Activated naive CD4-positive, alpha-beta T cell treated with anti-CD3 and anti-CD28 coated beads, Interleukin-2, amount 50 U/mL, for 16 hours (primary cell): ENCODE results near the gene SHC3.

Source experiments
- DNase-seq: peaks from one replicate; pipeline ENCODE4 v3.0.0-alpha.2; 2020

Gene SHC3

DNA sequence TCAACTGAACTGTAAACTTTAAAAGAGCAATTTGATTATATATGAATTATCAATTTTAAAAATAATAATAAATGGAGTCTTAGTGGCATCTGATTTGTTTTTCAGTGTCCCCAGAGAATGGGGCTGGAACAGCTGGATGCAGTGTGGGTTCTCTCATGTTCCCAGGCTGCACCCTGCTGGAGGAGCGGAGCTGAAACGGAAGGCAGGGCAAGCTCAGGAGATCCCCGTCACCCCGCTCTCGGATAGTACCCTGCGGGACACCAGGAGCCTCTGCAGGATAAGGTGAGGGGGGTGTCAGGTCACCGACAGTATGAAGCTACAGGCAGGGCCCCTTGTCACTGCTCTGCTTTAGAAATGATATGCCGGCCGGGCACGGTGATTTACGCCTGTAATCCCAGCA lies 130.0 kb downstream of the SHC3 start:
- no peak for DNase-seq

DNA sequence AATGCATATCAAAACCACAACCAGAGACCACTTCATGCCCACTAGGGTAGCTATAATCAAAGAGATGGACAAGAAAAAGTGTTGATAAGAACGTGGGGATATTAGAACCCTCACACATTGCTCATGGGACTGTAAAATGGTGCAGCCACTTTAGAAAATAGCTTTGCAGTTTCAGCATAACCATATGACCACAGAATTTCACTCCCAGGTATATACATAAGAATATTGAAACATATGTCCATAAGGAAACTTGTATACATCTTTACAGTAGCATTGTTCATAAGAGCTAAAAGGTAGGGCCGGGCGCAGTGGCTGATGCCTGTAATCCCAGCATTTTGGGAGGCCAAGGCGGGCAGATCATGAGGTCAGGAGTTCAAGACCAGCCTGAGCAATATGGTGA lies 131.0 kb downstream of the SHC3 start:
- no peak for DNase-seq

DNA sequence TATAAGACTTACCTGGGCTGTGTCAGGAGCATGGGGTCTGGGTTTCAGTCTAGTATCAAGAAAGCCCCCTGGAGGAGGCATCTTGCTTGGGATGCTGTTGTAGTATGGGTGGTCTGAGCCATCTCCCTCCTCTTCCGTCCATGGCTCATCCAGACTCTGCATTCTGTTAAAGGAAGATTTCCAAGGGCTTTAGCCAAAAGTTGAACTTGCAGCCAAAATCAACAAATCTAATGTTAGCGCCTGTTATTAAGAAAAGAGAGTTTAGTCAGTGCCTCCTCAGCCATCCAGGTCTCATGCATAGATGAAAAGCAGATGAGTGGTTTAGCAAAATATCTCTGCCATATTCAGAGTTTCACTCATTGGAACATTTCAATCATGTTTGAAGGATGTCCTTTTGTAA lies 131.8 kb downstream of the SHC3 start:
- no peak for DNase-seq

DNA sequence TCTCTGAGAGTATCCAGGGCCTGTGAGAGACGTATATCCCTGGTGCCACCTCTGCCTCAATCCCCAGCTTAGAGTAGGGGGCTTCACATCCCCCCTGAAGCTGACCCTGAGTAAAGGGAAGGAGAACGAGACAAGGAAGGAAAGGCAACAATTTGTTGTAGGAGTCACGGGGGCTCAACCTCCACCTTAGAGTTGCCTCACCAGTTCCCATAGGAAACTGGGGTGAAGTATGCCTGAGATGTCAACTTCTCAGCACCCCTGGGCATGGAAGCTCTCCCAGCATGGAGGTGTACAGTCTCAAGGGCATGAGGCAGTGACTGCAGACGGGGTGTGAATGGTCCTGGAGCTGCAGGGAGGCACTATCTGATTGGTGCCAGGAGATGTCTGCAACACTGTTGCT lies 133.7 kb downstream of the SHC3 start:
- no peak for DNase-seq

DNA sequence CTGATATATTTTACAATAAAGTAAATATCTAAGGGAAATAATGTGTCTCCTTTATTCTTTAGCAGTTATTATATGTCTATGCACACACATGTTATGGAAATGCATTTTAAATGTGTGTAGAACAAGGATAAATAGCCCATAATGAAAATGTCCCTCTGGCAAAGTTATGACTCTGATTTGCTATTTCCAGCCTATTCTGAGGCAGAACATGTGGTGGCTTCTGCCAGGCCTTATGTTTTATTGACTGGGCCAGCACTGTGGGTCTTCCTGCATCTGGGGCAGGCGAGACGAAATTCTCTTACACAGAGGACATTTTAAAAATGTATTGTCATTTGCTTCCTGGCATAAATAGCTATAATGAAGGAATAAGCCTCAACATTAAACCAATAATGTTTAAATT lies 134.5 kb downstream of the SHC3 start:
- DNase-seq: no peak

DNA sequence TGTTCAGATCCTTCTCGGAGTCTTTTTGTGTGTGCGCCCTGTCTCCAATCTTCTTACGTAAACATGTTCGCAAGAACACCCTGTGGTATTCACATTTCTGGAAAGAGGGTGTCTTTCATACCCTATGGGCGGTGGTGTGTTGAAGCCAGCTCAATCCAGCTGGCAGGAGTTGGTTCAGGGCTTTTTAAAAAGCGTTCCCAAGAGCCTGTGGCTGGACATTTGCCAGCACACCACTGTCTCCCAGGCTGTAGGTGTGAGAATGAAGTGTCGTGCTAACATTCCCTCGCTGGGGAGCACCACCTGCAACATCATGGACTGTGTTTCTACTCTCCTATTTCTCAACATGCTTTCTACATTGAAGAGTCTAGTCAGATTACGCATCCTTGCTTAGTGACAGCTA lies 135.6 kb downstream of the SHC3 start:
- no peak for DNase-seq

DNA sequence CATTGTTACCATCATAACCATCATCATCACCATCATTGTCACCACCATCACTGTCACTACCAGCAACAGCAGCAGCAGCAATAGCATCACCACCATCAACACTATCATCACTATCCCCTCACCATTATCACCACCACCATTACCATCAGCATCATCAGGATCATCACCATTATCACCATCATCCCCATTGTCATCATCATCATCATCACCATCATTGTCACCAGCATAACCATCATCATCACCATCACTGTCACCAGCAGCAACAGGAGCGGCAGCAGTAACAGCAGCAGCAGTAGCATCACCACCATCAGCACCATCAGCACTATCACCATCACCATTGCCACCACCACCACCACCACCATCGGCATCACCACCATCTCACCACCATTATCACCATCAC lies 139.0 kb downstream of the SHC3 start:
- DNase-seq: no peak

DNA sequence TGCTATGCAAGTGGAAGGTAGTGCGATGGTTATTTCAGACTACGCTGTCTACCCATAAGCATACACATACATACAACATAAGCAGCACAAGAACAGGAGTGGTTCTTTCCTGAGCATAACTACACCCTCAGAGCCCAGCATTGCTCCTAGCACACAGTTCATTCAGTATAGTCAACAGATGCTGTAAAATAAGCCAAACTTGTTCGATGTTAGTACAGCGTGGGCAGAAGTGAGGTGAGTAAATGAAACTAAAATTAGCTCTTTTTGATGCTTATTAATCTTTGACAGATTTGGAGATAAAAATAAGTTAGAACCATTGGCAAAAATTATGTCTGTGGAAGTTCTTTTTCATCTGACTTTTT lies 139.5 kb downstream of the SHC3 start:
- no peak for DNase-seq

DNA sequence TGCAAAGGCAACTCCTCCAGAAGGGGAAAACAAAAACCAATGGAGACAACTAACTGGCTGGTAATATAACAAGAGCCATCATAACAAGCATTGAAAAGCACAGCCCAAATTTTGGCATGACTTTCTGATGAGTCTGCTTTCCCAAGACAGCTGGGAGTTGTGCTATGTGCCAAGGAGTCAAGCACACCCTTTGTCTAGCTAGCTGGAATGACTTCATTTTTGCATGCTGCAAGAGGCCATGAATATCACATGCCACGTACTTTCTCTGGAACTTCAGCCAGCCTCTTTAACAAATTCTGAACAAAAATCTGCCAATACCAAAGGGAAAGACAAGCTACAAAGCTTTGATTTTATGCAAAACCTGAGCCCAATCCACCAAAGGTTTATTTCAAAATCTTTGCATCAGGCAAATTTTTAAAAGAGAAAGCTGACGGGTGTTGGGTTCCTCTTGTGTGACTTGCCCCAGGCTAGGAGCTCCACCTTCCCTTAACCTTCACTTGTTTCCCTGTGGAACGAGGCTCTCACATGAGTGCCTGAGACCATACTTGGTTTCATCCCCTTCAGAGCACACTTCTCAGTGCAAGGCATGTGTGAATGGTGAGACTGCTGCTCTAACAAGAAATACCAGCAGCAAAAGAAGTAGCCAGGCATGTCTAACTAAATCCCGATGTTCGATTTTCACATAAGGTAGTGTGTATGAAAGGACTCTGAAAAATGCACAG lies 140.1 kb downstream of the SHC3 start:
- no peak for DNase-seq

DNA sequence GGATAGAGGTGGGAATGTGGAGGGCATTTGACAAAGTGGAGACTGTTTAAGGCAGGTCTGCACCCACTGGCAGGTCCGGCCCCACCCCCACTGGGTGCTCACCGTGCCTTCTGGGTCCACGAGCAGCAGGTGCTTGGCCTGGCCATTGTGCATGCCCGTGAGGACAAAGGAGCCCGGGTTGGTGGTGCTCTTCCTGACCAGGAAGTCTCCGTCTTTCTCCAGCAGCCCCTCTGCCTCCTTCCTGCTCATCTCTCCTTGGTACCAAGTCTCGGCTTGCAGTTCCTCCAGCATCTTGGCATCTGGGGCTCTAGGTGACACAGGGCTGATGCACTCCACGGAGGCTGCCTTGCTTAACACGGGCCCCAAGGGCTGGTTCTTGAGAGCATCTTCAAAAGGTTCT lies 140.7 kb downstream of the SHC3 start:
- DNase-seq: no peak

DNA sequence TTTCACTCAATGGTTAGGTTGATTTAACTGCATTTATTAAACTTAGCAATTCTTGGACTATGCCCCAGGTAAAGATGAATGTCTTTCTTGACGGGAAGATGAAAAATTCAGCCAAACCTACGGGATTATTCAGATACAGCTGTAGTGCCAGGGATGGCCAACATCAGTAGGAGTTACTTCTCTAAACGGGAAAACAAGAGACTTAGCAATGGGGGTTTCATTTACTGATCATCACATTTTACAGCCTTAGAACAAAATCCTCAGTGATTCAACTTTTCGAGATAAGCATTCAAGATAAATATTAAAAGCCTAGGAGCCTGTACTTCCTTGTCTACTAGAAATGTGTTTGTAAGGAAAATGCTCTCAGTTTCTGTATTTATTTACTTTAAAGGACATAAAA lies 141.3 kb downstream of the SHC3 start:
- DNase-seq: no peak

DNA sequence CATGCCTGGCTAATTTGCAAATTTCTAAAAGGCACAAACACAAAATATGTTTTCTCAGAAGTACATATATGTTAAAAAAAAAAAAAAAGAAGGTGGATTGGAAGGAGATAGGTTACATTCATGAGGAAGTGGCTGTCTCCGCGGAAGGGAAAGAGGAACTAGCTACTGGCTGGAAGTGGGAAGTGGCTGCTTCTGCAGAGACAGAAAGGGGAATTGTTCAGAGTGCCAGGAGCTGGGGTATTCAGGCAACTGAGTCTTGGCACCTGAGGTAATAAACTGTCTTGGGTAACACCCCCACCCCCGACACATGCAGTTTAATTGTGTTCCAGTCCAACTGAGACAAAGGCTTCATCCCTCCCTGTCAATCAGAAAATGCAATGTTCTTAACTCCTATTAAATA lies 141.7 kb downstream of the SHC3 start:
- no peak for DNase-seq

DNA sequence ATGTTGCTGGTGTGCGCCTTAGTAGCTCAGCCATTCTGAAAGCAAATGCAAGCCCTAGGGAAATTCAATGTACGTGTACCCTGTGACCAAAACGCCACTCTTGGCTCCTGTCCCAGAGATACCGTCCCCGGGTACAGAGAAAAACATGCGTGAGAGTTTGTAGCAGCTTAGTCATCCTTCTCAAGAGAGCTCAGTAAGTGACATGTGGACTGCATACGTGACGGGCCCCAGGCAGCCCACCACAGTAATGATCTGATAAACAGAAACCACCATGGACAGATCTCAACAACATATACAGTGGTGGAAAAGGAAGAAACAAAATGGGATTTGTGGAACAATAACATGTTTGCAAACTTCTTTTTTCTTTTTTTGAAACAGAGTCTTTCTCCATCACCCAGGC lies 142.2 kb downstream of the SHC3 start:
- DNase-seq: no peak

DNA sequence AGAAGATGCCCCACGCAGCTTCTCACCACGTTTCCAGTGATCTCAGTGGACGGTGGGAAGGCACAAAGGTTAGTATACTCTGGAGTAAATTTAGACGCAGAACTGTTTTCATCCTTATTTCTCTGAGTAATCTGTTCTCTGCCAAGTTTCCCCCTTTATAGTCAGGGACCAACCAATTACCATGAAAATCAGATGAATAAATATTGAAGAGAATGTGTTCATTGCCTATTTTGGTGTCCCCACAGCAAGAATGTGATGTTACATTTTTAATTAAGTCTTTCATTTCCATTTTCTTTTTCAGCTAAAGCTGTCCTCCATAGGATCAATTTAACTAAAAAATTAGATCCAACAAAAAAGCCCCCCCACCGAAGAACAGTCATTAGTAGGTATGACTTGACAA lies 146.0 kb downstream of the SHC3 start:
- no peak for DNase-seq

DNA sequence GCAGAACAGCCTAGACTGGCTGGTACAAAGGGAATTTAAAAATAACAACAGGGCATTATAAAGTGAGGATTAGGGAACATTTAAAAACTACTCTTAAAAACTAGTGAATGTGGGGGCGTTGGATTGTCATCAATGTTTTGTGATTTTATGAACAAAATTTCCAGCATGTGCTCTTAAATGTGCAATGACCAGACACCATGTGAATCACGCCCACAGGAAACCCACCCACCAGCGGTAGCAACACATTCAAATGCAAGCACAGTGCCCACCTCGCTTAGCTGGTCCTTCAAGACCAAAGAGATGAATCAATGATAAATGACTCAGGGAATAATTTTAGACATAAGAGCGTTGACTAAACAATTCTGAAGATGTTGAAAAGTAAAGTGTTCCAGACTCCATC lies 146.4 kb downstream of the SHC3 start:
- no peak for DNase-seq

DNA sequence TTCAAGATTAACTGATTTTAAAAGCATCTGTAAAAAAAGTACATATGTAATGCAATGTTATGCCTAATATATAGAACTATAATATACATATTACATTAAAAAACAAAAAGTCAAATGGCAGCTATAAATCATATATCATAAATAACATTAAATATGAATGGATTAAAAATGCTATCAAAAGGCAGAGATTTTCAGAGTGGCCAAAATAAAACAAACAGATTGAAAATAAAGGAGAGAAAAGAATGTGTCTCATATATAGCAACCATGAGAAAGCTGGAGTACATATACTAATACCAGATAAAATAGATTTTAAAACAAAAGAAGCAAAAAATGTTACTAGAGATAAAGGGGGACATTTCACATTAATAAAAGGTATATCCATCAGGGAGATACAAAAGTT lies 148.8 kb downstream of the SHC3 start:
- DNase-seq: no peak

DNA sequence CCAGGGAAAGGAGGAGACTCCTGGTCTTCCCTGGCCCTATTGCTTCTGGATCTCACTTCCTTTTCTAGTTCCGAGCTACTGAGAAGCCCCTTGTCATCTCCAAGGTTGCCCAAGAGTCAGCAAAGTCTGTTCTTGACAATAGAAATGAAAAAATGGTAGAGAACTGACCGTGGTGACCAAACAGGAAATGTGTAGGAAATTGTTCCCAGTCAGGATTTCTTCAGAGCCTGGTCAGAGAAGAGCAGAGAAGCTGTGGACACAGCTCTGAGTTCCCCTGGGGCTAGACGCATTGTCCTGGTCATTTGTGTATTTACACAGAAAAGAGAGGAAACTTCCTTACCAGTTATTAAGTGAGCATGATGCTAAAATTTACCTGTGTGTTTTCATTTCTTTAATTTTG lies 151.7 kb downstream of the SHC3 start:
- no peak for DNase-seq

DNA sequence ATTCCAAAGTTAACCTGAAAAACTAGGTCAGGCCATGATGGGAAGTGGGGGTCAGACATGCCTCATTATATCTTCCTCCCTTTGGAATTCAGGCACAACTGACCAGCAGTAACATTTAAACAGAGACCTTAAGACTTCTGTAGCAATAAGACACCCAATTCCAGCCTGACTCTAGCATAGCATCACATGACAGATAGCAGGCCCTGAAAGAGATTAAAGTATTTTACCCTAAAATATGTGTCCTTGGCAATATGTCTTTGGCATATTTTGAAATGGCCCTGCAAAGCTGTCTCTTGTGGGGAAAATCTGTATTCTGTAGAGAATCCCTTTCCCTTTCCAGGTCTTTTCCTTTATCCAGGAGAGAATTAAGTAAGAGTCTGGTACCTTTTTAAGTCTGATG lies 153.1 kb downstream of the SHC3 start:
- DNase-seq: no peak

DNA sequence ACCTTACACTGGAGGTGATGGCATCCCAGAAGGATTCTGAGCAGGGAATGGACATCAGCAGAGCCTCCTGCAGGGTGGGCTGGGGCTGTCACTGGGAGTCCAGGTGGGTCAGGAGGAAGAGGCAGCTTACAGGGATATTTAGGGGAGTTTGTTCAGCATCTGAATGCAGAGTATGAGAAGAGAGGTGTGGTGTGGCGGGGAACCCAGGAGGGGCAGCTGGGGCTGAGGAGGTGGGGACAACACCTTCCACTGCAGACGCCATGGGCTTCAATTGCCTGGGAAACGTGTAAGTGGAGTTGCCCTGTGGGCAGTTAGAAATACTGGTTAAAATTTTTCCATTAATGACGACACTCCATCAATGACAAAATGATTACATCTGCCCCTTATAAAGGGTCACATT lies 153.9 kb downstream of the SHC3 start:
- DNase-seq: no peak

DNA sequence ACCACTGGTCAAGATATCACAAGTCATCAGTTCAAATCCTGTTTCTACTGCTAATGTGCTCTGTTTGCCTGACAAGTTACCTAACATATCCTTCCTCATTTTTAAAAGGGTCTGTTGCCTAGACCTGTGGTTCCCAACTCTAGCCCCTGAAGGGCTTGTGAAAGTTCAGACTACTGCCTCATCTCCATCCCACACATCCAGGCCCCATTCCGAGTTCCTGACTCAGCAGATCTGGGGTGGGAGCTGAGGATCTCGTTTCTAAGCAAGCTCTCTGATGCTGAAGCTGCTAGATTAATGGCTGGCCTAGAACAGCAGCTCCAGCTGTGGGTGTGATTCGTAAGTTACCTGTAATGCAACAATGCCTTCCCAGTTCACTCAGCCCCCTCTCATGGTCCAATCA lies 154.9 kb downstream of the SHC3 start:
- DNase-seq: no peak

DNA sequence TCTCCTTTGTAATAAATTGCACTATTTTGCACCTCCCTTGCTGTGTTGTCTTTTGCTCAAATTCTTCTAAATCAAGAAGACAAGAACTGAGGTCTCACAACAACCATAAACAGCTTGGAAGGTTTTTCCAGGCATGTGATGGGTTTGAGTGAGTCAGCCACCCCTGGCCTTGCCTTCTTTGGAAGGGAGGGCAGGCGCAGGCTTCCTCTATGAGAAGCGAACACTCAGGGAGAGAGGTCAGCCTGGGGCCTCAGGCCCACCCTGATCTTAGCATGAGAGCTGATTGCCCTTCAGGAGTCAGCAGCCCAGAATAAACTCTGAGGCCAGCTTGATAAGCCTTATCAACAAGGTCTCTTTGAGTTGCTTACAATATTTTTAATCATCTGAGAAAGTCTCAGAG lies 155.7 kb downstream of the SHC3 start:
- DNase-seq: no peak

DNA sequence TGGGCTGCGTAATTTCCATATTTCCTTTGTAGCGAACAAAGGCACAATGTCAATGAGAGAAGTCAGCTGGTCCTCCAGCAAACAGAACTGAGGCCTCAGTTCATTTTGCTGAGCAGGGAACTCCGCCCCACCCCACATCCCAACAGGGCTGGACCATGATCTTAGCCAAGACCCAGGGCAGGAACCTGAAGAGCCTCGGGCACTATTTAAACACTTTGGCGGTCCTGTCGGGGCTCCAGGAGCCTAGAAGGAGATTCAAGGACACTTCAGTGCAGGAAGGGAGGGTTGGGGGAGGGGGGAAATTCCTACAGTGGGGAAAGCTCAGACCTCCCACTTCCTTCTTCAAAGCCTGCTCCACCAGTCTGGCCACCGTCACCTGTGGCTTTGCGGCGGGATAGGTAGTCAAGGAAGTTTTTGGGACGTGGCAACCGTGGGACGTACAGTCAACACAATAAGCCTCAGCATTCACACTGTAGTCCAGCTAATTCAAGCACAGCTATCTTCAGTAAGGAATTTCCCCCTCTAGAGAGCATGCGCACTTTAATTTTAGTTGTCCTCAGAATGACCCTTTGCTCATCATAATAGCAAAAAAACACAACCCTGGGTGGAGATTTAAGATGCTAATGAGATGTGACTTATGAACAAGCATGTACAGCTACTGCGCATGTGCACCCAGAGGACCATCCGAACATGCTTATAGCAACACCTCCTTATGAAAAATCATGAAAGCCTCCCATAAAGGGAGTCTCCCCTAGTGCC lies 156.4 kb downstream of the SHC3 start:
- no peak for DNase-seq

DNA sequence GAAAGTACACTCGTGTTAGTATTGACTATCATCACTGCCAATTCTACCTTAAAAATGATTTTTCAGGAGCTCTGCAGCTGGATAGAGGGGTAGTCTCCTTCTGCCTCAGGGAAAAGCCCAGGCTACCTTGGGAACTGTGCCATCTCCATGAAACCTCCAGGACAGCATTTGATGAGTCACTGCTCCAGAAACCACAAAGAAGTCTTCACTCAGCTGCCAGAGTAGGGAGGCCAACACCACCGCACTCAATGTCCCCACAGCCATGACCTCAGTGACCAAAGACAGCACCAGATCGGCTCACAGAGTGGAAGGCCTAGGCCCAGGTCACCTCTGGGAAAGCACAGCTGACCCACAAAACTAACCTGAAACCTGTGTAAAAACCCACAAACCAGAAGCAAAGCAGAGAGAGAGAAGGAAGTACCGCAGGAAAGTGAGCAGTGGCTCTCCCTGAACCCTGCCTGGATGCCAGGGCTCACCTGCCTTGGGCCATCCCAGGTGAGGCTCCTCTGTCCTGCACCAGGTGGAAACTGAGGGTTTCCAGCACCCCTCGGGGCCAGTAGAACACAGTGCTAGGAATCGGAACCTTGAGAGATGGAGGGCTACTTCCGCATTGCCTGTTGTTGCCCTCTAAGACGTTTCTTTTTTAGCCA lies 157.3 kb downstream of the SHC3 start:
- DNase-seq: no peak

DNA sequence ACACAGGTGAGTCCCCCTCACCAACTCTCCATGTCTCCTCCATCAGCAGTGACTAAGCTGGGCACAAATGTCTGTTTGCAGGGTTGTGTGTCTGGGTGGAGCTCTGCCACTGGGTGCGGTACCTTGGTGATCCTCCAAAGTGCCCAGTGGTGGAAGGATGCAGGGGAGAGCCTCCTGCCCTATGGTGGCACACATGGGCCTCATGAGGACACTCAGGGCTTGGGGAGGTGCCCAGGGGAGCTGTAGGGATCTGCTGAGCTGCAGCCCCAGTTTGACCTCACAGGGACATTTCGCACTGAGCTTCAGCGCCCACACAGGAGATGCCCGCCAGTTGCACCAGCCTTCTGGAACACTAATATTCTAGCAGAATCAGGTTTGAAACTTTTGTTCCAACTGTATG lies 157.9 kb downstream of the SHC3 start:
- DNase-seq: no peak

DNA sequence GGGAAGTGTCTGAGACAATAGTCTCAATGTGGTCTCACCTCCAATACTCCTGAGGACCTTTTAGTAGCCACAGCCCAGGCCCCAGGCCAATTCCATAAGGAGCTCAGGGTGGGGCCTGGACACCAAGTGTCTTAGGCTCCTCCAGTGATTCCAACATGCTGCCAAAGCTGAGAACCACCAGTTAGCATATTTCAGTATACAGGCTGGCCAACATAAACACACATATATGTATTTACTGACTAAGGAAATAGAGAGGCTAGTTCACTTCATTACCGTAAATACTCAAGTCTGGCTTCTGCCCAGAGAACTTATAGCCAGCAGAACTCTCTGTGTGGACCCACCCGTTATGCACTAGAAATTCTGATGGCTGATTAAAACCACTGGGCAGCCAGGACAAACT lies 163.3 kb downstream of the SHC3 start:
- no peak for DNase-seq
